IMR-90 (cell line): ENCODE measurements around the gene COA4.

Experiments
- CEBPB ChIP-seq: IDR thresholded peaks from 2 replicates; pipeline ENCODE4 v1.6.1; 2012; ENCODE audit warnings: low read depth, low read length, improper control_type of control experiment
- CHD1 ChIP-seq: IDR thresholded peaks from 2 replicates; pipeline ENCODE4 v1.6.1; 2012; ENCODE audit warnings: low read depth, low read length, improper control_type of control experiment
- MXI1 ChIP-seq: IDR thresholded peaks from 2 replicates; pipeline ENCODE4 v1.6.1; 2012; ENCODE audit warnings: low read depth, mild to moderate bottlenecking, low read length, moderate library complexity, borderline replicate concordance
- POLR2A ChIP-seq: IDR thresholded peaks from 2 replicates; pipeline ENCODE4 v1.6.1; 2012; ENCODE audit warnings: mild to moderate bottlenecking, low read depth, low read length
- RCOR1 ChIP-seq: IDR thresholded peaks from 2 replicates; pipeline ENCODE4 v1.6.1; 2012; ENCODE audit warnings: mild to moderate bottlenecking, low read length, improper control_type of control experiment; ENCODE audit not compliant: insufficient replicate concordance
- RFX5 ChIP-seq: IDR thresholded peaks from 2 replicates; pipeline ENCODE4 v1.8.0; 2012; ENCODE audit warnings: low read depth, mild to moderate bottlenecking, low read length, moderate library complexity
- TF ChIP-seq, protein P1 (sequence below): conservative IDR thresholded peaks from 2 replicates; pipeline ENCODE4 v1.5.1; 2012; ENCODE audit warnings: mild to moderate bottlenecking, low read depth, low read length, improper control_type of control experiment
- TF ChIP-seq, protein P2 (sequence below): fragments of 150-350 bp; IDR thresholded peaks from 2 replicates; pipeline ENCODE4 v1.6.1; 2017; ENCODE audit warnings: mild to moderate bottlenecking, antibody characterized with exemption, low read length, low read depth

DNA sequence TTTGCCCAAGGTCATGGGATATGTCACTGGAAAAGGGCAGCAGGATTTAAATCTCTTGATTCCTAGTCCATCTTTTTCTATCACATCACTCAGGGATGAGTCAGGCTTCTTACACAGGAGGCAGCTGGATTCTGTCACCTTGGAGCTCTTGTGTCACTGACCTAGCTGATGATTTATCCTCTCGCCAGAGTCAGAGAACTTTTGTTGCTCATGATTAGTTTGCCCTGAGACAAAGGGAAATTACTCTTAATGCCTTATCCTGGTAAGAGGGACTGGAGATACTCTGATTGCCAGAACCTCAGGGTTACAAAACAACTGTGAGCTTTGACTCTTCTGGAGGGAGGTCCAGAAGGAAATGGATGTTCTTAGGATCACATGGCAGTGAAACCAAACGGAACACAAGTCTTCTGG, 10.1 kb downstream of the COA4 start:
- TF ChIP-seq, protein P1, sequence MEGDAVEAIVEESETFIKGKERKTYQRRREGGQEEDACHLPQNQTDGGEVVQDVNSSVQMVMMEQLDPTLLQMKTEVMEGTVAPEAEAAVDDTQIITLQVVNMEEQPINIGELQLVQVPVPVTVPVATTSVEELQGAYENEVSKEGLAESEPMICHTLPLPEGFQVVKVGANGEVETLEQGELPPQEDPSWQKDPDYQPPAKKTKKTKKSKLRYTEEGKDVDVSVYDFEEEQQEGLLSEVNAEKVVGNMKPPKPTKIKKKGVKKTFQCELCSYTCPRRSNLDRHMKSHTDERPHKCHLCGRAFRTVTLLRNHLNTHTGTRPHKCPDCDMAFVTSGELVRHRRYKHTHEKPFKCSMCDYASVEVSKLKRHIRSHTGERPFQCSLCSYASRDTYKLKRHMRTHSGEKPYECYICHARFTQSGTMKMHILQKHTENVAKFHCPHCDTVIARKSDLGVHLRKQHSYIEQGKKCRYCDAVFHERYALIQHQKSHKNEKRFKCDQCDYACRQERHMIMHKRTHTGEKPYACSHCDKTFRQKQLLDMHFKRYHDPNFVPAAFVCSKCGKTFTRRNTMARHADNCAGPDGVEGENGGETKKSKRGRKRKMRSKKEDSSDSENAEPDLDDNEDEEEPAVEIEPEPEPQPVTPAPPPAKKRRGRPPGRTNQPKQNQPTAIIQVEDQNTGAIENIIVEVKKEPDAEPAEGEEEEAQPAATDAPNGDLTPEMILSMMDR: no peak
- no peak for TF ChIP-seq POLR2A
- TF ChIP-seq, protein P2, sequence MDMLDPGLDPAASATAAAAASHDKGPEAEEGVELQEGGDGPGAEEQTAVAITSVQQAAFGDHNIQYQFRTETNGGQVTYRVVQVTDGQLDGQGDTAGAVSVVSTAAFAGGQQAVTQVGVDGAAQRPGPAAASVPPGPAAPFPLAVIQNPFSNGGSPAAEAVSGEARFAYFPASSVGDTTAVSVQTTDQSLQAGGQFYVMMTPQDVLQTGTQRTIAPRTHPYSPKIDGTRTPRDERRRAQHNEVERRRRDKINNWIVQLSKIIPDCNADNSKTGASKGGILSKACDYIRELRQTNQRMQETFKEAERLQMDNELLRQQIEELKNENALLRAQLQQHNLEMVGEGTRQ: no peak
- no peak for TF ChIP-seq RCOR1
- TF ChIP-seq CHD1: no peak
- TF ChIP-seq CEBPB: peak; percentile 66
- TF ChIP-seq MXI1: no peak
- no peak for TF ChIP-seq RFX5
